ENCODE measurements around the gene AMER2. TPM values are rescaled to one million over a fixed set of nuclear protein-coding genes. Genes with fewer than 3 reads are reported as not detected.
"Not testable (repeated sequence)": the region's sequence is repeated elsewhere in the genome, so short reads cannot be mapped to it uniquely, and the experiment has no call there.

AMER2 gene
- total RNA-seq, 2 experiments from 2014 or later, result not detected

GRCh38 chr13:25167382-25168174 lies 4.5 kb downstream of the AMER2 start:
- no peak for ATAC-seq
- H3K9me3 Mint-ChIP-seq (ENCODE audit: insufficient read depth), result no peaks in the 10 kb centered on the region
- no peak overlapping the region for H3K27ac Mint-ChIP-seq
- H3K4me3 Mint-ChIP-seq, result no peak overlapping the region
- peaks cover 11% of the 10 kb centered on the region for H3K4me1 Mint-ChIP-seq (ENCODE audit: low read depth)
- ChIA-PET POLR2A (no interaction called here), CTCF (no interaction called here)
- peaks cover 50% of the 10 kb centered on the region for H3K27me3 Mint-ChIP-seq (ENCODE audit: low read depth)
- DNase-seq, result no peak
- H3K36me3 Mint-ChIP-seq (ENCODE audit: low read depth), result peaks cover 5% of the 10 kb centered on the region

GRCh38 chr13:25166306-25166705 lies 5.8 kb downstream of the AMER2 start:
- CTCF ChIA-PET, result no interaction called here
- ATAC-seq (no peak), DNase-seq (no peak)
- H3K4me1 Mint-ChIP-seq (ENCODE audit: low read depth), result peaks cover 3% of the 10 kb centered on the region
- H3K4me3 Mint-ChIP-seq, result no peak overlapping the region
- H3K27ac Mint-ChIP-seq, result no peak overlapping the region
- H3K9me3 Mint-ChIP-seq (ENCODE audit: insufficient read depth), result no peaks in the 10 kb centered on the region
- POLR2A ChIA-PET, result no interaction called here
- H3K27me3 Mint-ChIP-seq (ENCODE audit: low read depth), result peaks cover 40% of the 10 kb centered on the region
- H3K36me3 Mint-ChIP-seq (ENCODE audit: low read depth), result peaks cover 2% of the 10 kb centered on the region

GRCh38 chr13:25165663-25166062 lies 6.4 kb downstream of the AMER2 start:
- H3K4me1 Mint-ChIP-seq (ENCODE audit: low read depth), result no peaks in the 10 kb centered on the region
- H3K27me3 Mint-ChIP-seq (ENCODE audit: low read depth), result peaks cover 38% of the 10 kb centered on the region
- DNase-seq (no peak), ATAC-seq (no peak)
- H3K27ac Mint-ChIP-seq, result no peak overlapping the region
- ChIA-PET POLR2A (no interaction called here), CTCF (no interaction called here)
- H3K4me3 Mint-ChIP-seq, result no peak overlapping the region
- no peaks in the 10 kb centered on the region for H3K9me3 Mint-ChIP-seq (ENCODE audit: insufficient read depth)
- no peaks in the 10 kb centered on the region for H3K36me3 Mint-ChIP-seq (ENCODE audit: low read depth)

- CTCF ChIA-PET; H3K9me3 Mint-ChIP-seq (ENCODE audit: insufficient read depth); ATAC-seq; DNase-seq; H3K27ac Mint-ChIP-seq; H3K4me1 Mint-ChIP-seq (ENCODE audit: low read depth); H3K36me3 Mint-ChIP-seq (ENCODE audit: low read depth); POLR2A ChIA-PET; H3K4me3 Mint-ChIP-seq: not testable (repeated sequence)
- H3K27me3 Mint-ChIP-seq (ENCODE audit: low read depth), result peaks cover 35% of the 10 kb centered on the region
These were observed 6.9 kb downstream of the AMER2 start for GRCh38 chr13:25165163-25165562.

- Mint-ChIP-seq H3K4me3 (no peak overlapping the region), H3K4me1 (ENCODE audit: low read depth) (no peaks in the 10 kb centered on the region), H3K36me3 (ENCODE audit: low read depth) (no peaks in the 10 kb centered on the region), H3K9me3 (ENCODE audit: insufficient read depth) (no peaks in the 10 kb centered on the region), H3K27ac (no peak overlapping the region), H3K27me3 (ENCODE audit: low read depth) (peaks cover 8% of the 10 kb centered on the region)
- CTCF ChIA-PET, result no interaction called here
- POLR2A ChIA-PET, result no interaction called here
- DNase-seq, result no peak
- no peak for ATAC-seq
These were observed 14.4 kb downstream of the AMER2 start for GRCh38 chr13:25157681-25158080.

- Mint-ChIP-seq H3K27ac (no peak overlapping the region), H3K36me3 (ENCODE audit: low read depth) (no peaks in the 10 kb centered on the region), H3K9me3 (ENCODE audit: insufficient read depth) (no peaks in the 10 kb centered on the region), H3K4me3 (no peak overlapping the region), H3K27me3 (ENCODE audit: low read depth) (peaks cover 8% of the 10 kb centered on the region), H3K4me1 (ENCODE audit: low read depth) (no peaks in the 10 kb centered on the region)
- DNase-seq, result no peak
- POLR2A ChIA-PET, result no interaction called here
- ATAC-seq, result no peak
- CTCF ChIA-PET, result no interaction called here
These were observed 18.4 kb downstream of the AMER2 start for GRCh38 chr13:25153736-25154135.

GRCh38 chr13:25151626-25152195 lies 20.4 kb downstream of the AMER2 start:
- Mint-ChIP-seq H3K4me1 (ENCODE audit: low read depth) (no peaks in the 10 kb centered on the region), H3K27ac (no peak overlapping the region), H3K9me3 (ENCODE audit: insufficient read depth) (no peaks in the 10 kb centered on the region), H3K27me3 (ENCODE audit: low read depth) (peaks cover 8% of the 10 kb centered on the region), H3K4me3 (no peak overlapping the region), H3K36me3 (ENCODE audit: low read depth) (no peaks in the 10 kb centered on the region)
- no peak for DNase-seq
- ATAC-seq, result no peak
- ChIA-PET POLR2A (no interaction called here), CTCF (no interaction called here)

- ATAC-seq, result no peak
- no peak overlapping the region for H3K4me3 Mint-ChIP-seq
These were observed 22.4 kb downstream of the AMER2 start for GRCh38 chr13:25149711-25150110.

GRCh38 chr13:25148402-25148771 lies 23.7 kb downstream of the AMER2 start:
- DNase-seq, result no peak
- Mint-ChIP-seq H3K27ac (no peak overlapping the region), H3K4me1 (ENCODE audit: low read depth) (no peaks in the 10 kb centered on the region), H3K27me3 (ENCODE audit: low read depth) (peaks cover 8% of the 10 kb centered on the region), H3K36me3 (ENCODE audit: low read depth) (no peaks in the 10 kb centered on the region), H3K4me3 (no peak overlapping the region), H3K9me3 (ENCODE audit: insufficient read depth) (no peaks in the 10 kb centered on the region)
- no peak for ATAC-seq
- ChIA-PET CTCF (no interaction called here), POLR2A (no interaction called here)

More at GRCh38 chr13:25149711-25150110, 22.4 kb downstream of the AMER2 start:
- H3K4me1 Mint-ChIP-seq (ENCODE audit: low read depth), result no peaks in the 10 kb centered on the region
- DNase-seq, result no peak
- ChIA-PET POLR2A (no interaction called here), CTCF (no interaction called here)
- peaks cover 8% of the 10 kb centered on the region for H3K27me3 Mint-ChIP-seq (ENCODE audit: low read depth)
- no peaks in the 10 kb centered on the region for H3K9me3 Mint-ChIP-seq (ENCODE audit: insufficient read depth)
- H3K36me3 Mint-ChIP-seq (ENCODE audit: low read depth), result no peaks in the 10 kb centered on the region
- no peak overlapping the region for H3K27ac Mint-ChIP-seq

- H3K9me3 Mint-ChIP-seq (ENCODE audit: insufficient read depth), result no peaks in the 10 kb centered on the region
- ATAC-seq (no peak), DNase-seq (no peak)
- CTCF ChIA-PET, result no interaction called here
- no peaks in the 10 kb centered on the region for H3K36me3 Mint-ChIP-seq (ENCODE audit: low read depth)
- no peak overlapping the region for H3K27ac Mint-ChIP-seq
- POLR2A ChIA-PET, result no interaction called here
- H3K4me1 Mint-ChIP-seq (ENCODE audit: low read depth), result no peaks in the 10 kb centered on the region
- no peak overlapping the region for H3K4me3 Mint-ChIP-seq
- H3K27me3 Mint-ChIP-seq (ENCODE audit: low read depth), result peaks cover 8% of the 10 kb centered on the region
These were observed 24.3 kb downstream of the AMER2 start for GRCh38 chr13:25147638-25148401.

GRCh38 chr13:25143706-25144105 lies 28.4 kb downstream of the AMER2 start:
- H3K4me1 Mint-ChIP-seq (ENCODE audit: low read depth), result no peaks in the 10 kb centered on the region
- DNase-seq (no peak), ATAC-seq (no peak)
- ChIA-PET CTCF (interaction anchor here (1.8 kb wide), 1 partner anchor 30 kb away, joined by 6 read pairs; no protein-coding TSS in a partner anchor), POLR2A (no interaction called here)
- H3K27me3 Mint-ChIP-seq (ENCODE audit: low read depth), result peaks cover 2% of the 10 kb centered on the region
- H3K4me3 Mint-ChIP-seq, result no peak overlapping the region
- H3K27ac Mint-ChIP-seq, result no peak overlapping the region
- no peaks in the 10 kb centered on the region for H3K36me3 Mint-ChIP-seq (ENCODE audit: low read depth)
- no peaks in the 10 kb centered on the region for H3K9me3 Mint-ChIP-seq (ENCODE audit: insufficient read depth)

GRCh38 chr13:25141042-25141441 lies 31.0 kb downstream of the AMER2 start:
- ChIA-PET CTCF (no interaction called here), POLR2A (no interaction called here)
- Mint-ChIP-seq H3K4me3 (no peak overlapping the region), H3K27me3 (ENCODE audit: low read depth) (peaks cover 19% of the 10 kb centered on the region), H3K27ac (no peak overlapping the region), H3K4me1 (ENCODE audit: low read depth) (no peaks in the 10 kb centered on the region), H3K9me3 (ENCODE audit: insufficient read depth) (no peaks in the 10 kb centered on the region), H3K36me3 (ENCODE audit: low read depth) (no peaks in the 10 kb centered on the region)
- DNase-seq, result no peak
- no peak for ATAC-seq
